Stimulated activated CD8-positive, alpha-beta memory T cell treated with anti-CD3 and anti-CD28 coated beads, Interleukin-12 subunit alpha, Interleukin-12 subunit beta, amount 100 ng/mL, for 4 hours (primary cell): Measurements from ENCODE around the gene KRTCAP2.
A peak's percentile ranks its signal among the peaks of the same experiment; 100 is the strongest.

Source experiments
- DNase-seq: peaks from one replicate; pipeline ENCODE4 v3.0.0-alpha.2; 2020; ENCODE audit warnings: low read depth

The KRTCAP2 gene

DNA sequence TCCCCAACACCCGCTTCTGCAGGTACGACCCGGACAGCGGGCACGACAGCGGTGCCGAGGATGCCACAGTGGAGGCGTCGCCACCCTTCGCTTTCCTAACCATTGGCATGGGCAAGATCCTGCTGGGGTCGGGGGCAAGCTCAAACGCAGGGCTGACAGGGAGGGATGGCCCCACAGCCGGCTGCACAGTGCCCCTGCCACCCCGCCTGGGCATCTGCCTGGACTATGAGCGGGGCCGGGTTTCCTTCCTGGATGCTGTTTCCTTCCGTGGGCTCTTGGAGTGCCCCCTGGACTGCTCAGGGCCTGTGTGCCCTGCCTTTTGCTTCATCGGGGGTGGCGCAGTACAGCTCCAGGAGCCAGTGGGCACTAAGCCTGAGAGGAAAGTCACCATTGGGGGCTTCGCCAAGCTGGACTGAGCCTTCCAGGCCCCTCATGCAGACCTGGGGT, 10.7 kb upstream of the KRTCAP2 start:
- no peak for DNase-seq

DNA sequence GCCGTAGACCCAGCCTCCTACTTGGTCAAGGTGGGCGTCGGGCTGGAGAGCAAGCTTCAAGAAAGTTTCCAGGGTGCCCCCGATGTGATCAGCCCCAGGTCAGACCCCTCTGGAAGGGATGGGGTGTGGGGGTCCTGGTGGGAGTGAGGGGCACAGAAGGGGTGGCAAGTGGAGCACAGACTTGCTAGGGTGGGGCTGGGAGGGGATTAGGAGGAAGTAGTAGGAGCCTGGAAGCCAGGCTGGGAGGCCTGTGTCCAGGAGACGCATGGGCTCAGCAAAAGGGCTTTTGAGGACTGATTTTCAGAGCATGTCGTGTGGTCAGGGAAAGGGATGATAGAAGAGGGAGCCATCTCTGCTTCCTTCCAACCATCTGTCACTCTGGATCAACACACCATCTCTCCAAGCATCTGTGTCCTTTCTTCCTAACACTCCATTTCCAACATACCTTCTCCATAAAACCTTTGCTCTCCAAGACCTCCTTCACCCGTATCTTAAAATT, 9.0 kb upstream of the KRTCAP2 start:
- no peak for DNase-seq

DNA sequence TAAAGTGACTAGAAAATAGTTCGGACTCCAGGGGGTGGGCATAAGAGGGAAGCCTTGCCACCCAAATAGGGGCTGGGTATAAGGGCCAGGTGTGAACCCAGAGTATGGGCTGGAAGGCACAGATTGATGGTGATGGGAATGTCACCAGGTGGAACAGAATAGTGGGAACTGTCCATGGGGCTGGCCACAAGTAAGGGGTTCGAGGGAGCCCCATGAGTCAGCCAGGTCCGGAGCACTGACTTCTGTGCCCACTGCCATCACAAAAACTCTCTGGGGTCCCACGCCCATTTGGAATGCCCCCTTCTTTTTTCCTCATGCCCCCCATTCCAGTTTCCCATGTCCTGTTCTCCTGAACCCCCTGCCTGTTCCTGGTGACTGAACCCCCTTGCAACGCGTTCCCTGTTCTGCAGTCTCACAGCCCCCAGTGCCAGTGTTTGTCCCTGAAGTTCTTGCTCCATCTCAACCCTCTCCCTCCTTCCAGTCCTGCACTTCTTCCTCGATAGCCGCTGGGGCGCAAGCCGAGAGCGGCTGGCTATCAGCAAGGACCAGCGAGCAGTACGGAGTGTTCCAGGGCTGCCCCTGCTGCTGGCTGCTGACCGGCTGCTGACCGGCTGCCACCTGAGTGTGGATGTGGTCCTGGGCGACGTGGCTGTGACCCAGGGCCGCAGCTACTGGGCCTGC, 8.4 kb upstream of the KRTCAP2 start:
- DNase-seq = no peak

DNA sequence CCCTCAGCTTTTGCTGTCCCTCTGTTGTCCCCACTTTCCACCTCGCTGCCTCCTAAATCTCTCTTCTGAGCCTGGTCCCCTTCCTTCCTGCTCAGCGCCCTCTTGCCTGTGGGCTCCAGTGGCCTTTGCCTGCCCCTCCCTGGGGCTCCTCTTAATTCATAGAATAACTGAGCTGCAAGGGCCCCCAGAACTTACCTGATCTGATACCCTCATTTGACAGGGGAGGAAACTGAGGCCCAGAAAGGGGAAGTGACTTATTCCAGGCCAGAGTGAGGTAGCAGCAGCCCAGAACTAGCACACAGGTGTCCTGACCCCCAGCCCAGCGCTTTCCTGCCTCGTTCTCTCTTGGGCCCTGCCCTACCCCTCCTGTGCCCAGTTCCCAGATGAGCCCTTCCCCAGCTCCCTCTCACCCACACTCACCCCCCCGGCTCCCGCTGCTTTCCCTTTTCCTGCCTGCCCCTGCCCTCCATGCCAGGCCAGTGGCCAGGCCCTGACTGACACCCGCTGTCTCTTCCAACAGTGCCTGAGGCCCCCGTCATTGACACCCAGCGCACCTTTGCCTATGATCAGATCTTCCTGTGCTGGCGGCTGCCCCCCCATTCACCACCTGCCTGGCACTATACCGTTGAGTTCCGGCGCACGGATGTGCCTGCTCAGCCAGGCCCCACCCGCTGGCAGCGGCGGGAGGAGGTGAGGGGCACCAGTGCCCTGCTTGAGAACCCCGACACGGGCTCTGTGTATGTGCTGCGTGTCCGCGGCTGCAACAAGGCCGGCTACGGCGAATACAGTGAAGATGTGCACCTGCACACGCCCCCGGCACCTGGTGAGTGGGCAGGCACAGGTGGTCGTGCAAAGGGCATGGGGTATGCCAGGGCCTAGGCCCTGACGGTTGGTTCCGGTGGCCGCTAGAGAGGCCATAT, 6.3 kb upstream of the KRTCAP2 start:
- no peak for DNase-seq

DNA sequence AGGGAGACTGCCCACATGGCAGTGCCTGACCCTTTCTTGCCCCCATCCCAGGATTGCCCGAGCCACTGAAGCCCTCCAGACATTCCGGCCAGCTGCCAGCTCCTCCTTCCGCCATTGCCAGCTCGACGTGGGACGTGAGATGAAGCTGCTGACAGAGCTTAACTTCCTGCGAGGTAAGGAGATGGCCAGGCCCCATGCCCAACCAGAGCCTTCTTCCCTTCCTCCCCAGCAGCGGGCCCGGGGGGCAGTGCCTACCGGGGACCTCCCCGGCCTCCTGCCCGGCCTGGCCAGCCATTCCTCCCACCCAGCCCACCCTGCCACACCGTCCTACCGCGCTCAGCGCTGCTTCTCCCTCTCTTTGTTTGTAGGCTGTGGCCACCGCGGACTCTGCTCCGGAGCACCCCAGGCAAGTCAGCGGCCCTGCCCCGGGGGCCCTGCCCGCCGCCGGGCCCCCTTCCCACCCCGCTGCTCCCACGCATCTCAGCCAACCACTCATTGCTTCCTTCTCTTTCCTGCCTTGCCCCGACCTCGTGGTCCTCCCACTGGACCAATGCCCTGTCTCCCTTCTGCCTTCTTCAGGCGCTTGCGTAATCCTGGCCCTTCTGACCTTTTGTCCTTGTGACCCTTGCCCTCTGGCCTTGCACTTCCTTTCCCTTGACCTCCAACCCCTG, 5.5 kb upstream of the KRTCAP2 start:
- no peak for DNase-seq

DNA sequence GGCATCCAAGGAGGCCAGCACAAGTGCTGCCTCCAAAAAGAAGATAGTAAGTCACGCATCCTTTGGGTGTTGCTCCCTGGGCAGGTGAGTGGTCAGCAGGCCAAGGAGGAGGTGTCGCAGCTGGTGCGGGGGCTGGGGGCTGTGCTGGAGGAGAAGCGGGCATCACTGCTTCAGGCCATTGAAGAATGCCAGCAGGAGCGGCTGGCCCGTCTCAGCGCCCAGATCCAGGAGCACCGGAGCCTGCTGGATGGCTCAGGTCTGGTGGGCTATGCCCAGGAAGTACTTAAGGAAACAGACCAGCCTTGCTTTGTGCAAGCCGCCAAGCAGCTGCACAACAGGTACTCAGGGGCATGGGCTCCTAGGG, 4.8 kb upstream of the KRTCAP2 start:
- DNase-seq = no peak

DNA sequence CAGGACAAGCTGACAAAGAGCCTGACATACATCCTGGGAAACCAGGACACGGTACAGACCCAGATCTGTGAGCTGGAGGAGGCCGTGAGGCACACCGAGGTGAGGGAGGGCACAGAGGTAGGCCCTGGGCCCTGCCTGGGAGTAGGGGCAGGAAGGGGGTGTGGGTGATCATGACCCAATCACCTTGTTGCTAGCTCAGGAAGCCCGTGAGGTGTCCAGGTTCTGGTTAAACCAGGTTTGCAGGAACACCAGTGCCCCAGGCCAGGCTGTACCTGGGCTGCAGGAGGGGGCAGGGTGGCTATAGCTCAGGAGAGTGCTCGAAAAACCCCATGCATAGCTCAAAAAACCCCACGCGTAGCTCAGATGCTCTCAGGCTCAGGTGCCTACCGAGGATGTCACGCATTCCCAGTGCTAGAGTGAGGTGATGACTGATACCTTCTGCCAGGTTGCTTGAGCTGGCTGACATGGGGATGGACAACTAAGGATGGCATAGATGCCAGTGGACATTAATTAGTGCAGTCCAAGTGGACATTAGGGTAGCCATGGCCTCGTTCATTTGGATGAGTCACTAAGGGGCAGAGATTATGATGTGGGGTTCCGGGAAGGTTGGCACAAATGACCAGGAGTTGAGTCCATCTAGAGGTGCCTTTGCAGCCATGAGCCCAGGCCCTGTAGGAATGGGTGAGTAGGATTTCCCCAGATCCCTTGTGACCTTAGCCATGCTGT, 4.3 kb upstream of the KRTCAP2 start:
- no peak for DNase-seq

DNA sequence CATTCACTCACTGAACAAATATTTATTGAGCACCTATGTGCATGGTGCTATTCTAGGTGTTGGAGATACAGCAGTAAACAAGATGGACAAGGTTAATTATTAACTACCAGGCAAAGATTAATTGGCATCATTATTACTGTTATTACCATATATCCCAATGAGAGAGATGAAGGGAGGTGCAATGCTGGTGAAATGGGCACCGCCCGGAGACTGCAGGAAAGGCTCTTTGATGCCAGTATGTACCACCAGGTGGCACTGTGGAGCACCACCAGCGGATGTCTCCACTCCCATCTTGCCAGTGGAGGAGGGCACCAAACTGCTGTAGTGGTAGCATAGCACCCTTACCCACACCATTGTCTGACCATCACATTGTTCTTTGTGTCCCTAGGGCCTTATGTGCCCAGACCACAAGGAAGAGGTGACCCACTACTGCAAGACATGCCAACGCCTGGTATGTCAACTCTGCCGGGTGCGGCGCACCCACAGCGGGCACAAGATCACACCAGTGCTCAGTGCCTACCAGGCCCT, 3.5 kb upstream of the KRTCAP2 start:
- DNase-seq = peak; percentile 66

DNA sequence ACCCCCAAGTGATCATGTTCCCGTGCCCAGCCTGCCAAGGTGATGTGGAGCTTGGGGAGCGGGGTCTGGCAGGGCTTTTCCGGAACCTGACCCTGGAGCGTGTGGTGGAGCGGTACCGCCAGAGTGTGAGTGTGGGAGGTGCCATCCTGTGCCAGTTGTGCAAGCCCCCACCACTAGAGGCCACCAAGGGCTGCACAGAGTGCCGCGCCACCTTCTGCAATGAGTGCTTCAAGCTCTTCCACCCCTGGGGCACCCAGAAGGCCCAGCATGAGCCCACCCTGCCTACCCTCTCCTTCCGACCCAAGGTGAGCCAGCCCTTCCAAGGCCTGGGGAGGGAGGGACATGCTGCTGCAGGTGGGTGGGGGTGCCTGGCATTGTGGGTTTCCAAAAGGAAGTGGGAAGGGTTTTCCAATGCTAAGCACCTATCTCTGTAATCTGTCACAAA, 2.8 kb upstream of the KRTCAP2 start:
- DNase-seq = no peak

DNA sequence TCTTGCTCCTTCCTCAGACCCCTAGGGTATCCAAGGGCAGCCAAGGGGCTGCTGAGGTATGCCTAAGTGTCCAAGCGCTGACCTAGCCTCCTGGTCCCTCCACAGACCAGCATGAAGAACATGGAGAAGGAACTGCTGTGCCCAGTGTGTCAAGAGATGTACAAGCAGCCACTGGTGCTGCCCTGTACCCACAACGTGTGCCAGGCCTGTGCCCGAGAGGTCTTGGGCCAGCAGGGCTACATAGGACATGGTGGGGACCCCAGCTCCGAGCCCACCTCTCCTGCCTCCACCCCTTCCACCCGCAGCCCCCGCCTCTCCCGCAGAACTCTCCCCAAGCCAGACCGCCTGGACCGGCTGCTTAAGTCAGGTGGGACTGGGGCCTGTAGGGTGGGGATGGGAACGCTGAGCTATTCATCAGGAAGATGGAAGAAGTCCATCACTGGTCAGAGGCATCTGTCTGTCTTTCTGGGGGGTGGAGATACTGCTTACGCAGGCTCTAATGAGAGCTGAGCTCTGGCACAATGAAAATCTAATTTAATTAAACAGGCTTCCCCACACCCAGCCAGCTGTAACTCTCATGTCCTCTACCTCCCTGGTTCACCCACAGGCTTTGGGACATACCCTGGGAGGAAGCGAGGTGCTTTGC, 2.3 kb upstream of the KRTCAP2 start:
- DNase-seq = no peak

DNA sequence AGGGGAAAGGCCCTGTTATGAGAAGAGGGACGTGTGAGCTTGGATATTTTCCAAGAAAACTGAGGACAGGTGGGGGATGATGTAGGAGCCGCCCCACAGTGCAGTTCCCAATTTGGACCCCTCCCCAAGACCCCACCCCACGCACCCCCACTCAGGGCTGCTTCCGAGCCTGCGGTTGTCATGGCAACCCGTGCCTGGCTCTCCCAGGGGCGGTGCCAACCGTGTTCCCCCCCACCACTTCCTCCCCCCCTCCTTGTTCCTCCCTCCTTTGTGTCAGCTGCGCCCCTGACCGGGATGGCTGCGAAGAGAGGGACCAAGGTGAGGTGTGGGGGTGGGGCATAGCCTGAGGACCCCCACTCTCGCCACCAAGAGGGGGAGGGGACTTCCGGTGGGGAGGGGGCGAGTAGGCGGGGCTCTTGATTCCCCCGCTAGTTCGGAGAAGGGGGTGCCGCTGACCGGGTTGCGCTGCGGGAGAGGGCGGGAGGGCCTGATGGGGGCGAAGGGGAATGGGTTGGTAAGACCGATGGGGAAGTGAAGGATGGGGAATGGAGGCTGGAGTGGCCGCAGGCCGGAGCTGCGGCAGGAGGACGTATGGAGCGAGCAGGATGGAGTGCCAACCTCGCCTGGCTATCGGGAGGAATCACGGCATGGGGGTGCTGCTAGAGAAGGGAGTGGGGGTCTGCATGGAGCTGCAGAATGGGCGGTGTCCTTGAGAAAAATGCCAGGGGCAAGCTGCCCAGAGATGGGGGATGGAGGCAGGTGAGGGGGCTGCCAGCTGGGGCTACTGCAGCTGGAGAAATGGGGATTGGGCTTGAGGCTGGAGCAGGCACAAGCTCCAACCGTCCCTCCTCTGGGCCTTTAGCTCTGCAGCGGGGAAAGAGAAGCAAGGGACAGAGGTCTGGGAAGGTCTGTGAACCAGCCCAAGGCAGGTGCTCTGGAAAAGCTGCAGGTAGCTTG, 1.5 kb upstream of the KRTCAP2 start:
- no peak for DNase-seq

DNA sequence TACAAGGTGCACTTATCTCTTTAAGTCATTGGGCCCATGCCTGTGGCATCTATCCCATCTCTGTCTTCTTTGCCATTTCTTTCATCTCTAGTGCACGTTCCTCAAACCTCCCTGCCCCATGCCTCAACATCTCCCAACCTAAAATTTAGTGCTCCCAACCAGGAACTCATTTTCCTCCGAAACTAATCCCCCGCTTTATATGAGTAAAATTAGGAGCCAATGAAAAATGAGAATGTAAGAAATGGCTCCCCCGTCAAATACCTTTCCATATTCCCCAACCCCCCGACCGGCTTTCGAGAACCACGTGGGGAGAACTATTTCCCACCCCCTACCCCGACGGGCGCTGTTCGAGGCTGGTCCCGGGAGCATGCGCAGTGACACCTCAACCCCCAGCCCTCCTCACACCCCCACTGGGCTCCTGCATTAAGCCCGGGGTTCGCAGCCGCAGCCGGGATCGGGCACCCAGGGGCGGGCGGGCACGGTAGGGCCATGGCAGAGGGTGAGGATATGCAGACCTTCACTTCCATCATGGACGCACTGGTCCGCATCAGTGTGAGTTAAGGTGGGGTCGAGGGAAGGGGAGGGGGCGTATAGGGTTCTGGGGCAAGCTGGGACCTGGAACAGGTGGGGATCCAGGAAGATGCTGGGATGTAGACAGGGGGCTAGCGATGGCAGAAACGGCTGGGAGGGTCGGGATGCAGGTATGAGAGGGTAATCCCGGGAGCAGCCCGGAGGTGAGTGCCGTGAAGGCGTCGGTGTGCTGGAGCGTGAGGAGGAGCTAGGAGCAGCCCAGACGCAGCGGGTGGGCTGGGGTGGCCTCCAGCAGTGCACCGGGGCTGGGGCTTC, 597 bp upstream of the KRTCAP2 start, which contains the start of gene TRIM46:
Gene TRIM46, plus strand, starts transcription at position 372 of the 846 bp plus-strand sequence. Its CDS starts 118 bp downstream, at position 490.
- peak; percentile 53 for DNase-seq

DNA sequence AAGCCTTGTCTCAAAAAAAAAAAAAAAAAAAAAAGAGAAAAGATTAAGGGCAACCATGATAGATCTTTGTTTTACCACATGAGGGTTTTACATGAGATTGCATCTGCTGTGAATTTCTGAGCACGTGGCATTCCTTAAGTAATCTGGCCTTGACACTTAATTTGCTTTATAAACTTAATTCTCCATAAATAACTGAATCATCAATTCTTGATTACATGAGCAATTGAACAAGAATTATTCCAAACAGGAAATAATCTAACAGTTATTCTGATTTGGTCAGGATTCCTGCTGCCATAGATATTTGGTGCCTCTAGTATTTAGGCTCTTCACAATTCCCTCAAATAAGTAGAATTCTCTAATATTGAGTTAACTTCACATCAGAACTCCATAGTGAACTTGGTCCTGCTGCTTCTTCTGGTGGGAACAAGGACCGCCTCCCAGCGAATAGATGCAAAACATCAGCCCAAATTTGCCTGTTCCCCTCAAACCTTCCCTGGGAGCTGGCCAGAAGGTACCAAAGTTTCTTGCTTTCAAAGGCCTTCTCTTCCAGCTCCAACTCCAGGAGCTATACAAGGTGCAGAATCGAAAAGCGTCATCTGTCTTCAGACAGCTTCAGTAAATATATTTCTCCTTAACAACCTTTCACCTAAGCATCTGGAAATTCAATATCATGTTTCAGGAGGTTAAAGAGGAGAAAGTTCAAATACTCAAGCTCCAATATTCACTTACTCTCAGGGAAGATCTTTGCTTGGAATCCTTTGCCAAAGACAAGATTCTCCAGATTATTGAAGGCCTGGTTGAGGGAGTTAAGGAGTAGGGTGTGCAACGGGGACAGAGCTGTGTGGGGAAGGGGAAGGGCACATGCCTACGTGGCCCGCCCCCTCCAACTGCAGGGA, 1.0 kb downstream of the KRTCAP2 start:
- no peak for DNase-seq

DNA sequence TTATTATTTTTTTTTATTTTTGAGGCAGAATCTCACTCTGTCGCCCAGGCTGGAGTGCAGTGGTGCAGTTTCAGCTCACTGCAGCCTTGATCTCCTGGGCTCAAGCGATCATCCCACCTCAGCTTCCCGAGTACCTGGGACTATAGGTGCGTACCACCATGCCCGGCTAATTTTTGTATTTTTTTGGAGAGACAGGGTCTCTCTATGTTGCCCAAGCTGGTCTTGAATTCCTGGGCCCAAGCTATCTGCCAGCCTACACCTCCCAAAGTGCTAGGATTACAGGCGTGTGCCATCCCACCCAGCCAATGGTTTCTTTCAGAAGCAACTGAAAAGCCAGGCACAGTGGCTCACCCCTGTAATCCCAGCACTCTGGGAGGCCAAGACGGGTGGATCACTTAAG, 2.3 kb downstream of the KRTCAP2 start:
- no peak for DNase-seq

DNA sequence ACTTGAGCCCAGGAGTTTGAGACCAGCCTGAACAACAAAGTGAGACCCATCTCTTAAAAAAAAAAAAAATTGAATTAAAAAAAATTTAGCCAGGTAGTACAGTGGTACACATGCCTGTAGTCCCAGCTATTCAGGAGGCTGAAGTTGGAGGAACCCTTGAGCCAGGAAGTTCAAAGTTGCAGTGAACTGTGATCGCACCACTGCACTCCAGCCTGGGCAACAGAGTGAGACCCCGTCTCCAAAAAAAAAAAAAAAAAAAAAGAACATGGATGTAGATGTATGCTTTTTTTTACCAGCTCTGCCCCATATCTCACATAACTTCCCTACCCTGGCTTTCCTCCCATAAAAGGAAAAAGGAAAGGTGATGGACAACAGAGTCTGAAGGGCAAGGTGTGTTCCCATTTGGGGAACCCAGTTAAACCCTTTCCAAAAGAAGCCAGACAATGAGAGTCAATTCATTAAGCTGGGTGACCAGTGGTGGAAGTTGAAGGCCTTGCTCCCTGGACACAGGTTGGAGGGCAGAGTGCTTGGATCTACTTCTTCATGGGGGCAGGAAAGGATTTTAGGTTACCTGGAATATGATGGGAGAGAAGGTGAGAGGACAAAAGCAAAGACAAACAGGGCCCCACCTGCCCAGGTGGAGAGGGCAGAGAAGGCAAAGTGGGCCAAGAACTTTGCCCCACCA, 2.9 kb downstream of the KRTCAP2 start:
- DNase-seq = no peak

DNA sequence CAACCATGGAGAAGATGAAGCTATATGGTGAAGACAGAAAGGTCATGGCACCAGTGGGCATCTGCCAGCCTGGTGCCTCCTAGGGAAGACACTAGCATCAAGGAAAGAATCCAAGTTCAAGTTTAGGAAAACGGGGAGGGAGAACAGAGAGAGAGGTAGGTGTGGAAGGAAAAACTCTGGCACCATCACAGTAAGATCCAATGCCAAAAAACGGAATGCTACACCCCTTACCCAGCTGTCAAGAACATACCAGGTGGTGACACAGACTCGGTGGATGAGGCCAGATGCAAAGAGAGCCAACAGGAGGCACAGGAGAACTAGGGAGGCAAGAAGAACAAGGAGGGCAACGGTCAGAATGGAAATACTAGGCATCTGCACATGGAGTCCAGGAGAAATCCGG, 3.6 kb downstream of the KRTCAP2 start:
- no peak for DNase-seq
